NCI-H1048 (cell line): ENCODE results near the gene KIRREL3.

Source experiments
- DNase-seq: peaks from one replicate; lab custom pipeline; 2025; lab: John Stamatoyannopoulos, UW

The KIRREL3 gene

GRCh38 chr11:126870021-126870420 lies 130.5 kb downstream of the KIRREL3 start:
- DNase-seq: no peak

- no peak for DNase-seq
Measured at GRCh38 chr11:126868741-126869140, 131.8 kb downstream of the KIRREL3 start.

GRCh38 chr11:126864934-126865333 lies 135.6 kb downstream of the KIRREL3 start:
- DNase-seq: no peak

GRCh38 chr11:126863294-126863997 lies 137.1 kb downstream of the KIRREL3 start:
- no peak for DNase-seq

- no peak for DNase-seq
Measured at GRCh38 chr11:126862664-126863243, 137.8 kb downstream of the KIRREL3 start.

GRCh38 chr11:126861796-126862459 lies 138.6 kb downstream of the KIRREL3 start:
- DNase-seq: no peak

GRCh38 chr11:126857860-126858808 lies 142.4 kb downstream of the KIRREL3 start:
- DNase-seq: no peak

GRCh38 chr11:126855536-126855935 lies 145.0 kb downstream of the KIRREL3 start:
- DNase-seq: no peak

- DNase-seq: no peak
Measured at GRCh38 chr11:126853732-126854131, 146.8 kb downstream of the KIRREL3 start.

GRCh38 chr11:126844789-126845188 lies 155.8 kb downstream of the KIRREL3 start:
- no peak for DNase-seq

GRCh38 chr11:126843096-126843495 lies 157.5 kb downstream of the KIRREL3 start:
- no peak for DNase-seq

GRCh38 chr11:126841999-126842398 lies 158.6 kb downstream of the KIRREL3 start:
- DNase-seq: no peak

GRCh38 chr11:126840975-126841374 lies 159.6 kb downstream of the KIRREL3 start:
- DNase-seq: no peak

GRCh38 chr11:126840201-126840886 lies 160.2 kb downstream of the KIRREL3 start:
- no peak for DNase-seq

- no peak for DNase-seq
Measured at GRCh38 chr11:126839496-126839895, 161.1 kb downstream of the KIRREL3 start.

- DNase-seq: no peak
Measured at GRCh38 chr11:126838779-126839178, 161.8 kb downstream of the KIRREL3 start.

GRCh38 chr11:126837581-126837980 lies 163.0 kb downstream of the KIRREL3 start:
- DNase-seq: no peak

GRCh38 chr11:126834573-126834972 lies 166.0 kb downstream of the KIRREL3 start:
- no peak for DNase-seq

GRCh38 chr11:126834149-126834548 lies 166.4 kb downstream of the KIRREL3 start:
- no peak for DNase-seq

- DNase-seq: no peak
Measured at GRCh38 chr11:126833065-126833464, 167.5 kb downstream of the KIRREL3 start.

GRCh38 chr11:126832387-126832786 lies 168.2 kb downstream of the KIRREL3 start:
- DNase-seq: no peak
